ENCODE results near the gene DLD. TPM values are rescaled to one million over a fixed set of nuclear protein-coding genes. Genes with fewer than 3 reads are reported as not detected.
"Not testable (repeated sequence)": the region's sequence is repeated elsewhere in the genome, so short reads cannot be mapped to it uniquely, and the experiment has no call there.

Gene DLD
- total RNA-seq, 1 donor from 2014 or later = 186 TPM

DNA sequence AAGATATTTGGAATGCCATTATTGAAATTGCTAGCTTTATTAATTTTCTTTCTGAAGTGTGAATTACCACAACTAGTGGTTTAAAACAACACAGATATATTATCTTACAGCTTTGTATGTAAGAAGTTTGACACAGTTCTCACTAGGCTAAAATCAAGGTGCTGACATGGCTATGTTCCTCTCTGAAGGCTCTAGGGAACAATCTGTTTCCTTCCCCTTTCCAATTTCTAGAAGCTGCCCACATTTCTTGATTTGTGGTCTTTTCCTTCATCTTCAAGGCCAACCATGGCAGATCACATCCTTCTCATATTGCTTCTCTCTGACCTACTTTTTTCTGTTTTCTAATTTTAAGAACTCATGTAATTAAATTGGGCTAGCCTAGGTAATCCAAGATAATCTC is 44.7 kb upstream of the DLD start:
- Histone ChIP-seq H3K9ac (no peak overlapping the region), H3K4me2 (no peak overlapping the region), H4K20me1 (ENCODE audit: low read depth) (no peaks in the 10 kb centered on the region), H3K4me3 (no peak overlapping the region), H2AFZ (replicated peaks) (no peak overlapping the region), H3F3A (ENCODE audit: low read depth) (no peaks in the 10 kb centered on the region), H3K27me3 (no peaks in the 10 kb centered on the region), H3K27ac (no peak overlapping the region), H3K79me2 (ENCODE audit: low read depth) (no peaks in the 10 kb centered on the region), H3K9me3 (ENCODE audit: low read depth) (no peaks in the 10 kb centered on the region), H3K4me1 (no peaks in the 10 kb centered on the region), H3K36me3 (no peaks in the 10 kb centered on the region)
- Mint-ChIP-seq H3K4me3 (no peak overlapping the region), H3K4me1 (no peaks in the 10 kb centered on the region), H3K9me3 (peaks cover 10% of the 10 kb centered on the region), H3K27me3 (ENCODE audit: insufficient read depth, low read depth) (no peaks in the 10 kb centered on the region), H3K27ac (no peak overlapping the region), H3K36me3 (no peaks in the 10 kb centered on the region)
- DNase-seq (ENCODE audit: low spot score) = no peak
- TF ChIP-seq, protein P1, sequence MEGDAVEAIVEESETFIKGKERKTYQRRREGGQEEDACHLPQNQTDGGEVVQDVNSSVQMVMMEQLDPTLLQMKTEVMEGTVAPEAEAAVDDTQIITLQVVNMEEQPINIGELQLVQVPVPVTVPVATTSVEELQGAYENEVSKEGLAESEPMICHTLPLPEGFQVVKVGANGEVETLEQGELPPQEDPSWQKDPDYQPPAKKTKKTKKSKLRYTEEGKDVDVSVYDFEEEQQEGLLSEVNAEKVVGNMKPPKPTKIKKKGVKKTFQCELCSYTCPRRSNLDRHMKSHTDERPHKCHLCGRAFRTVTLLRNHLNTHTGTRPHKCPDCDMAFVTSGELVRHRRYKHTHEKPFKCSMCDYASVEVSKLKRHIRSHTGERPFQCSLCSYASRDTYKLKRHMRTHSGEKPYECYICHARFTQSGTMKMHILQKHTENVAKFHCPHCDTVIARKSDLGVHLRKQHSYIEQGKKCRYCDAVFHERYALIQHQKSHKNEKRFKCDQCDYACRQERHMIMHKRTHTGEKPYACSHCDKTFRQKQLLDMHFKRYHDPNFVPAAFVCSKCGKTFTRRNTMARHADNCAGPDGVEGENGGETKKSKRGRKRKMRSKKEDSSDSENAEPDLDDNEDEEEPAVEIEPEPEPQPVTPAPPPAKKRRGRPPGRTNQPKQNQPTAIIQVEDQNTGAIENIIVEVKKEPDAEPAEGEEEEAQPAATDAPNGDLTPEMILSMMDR (IDR thresholded peaks at IDR 0.05) = no peak
- TF ChIP-seq EZH2 (IDR thresholded peaks at IDR 0.05) (no peak), EZH2phosphoT487 (IDR thresholded peaks at IDR 0.05) (no peak)

GRCh38 chr7:107847168-107847835 is 43.7 kb upstream of the DLD start:
- no peaks in the 10 kb centered on the region for H3K79me2 ChIP-seq (ENCODE audit: low read depth)
- no peak for DNase-seq (ENCODE audit: low spot score)
- Mint-ChIP-seq H3K4me1 (no peaks in the 10 kb centered on the region), H3K4me3 (no peak overlapping the region), H3K9me3 (peaks cover 10% of the 10 kb centered on the region), H3K36me3 (no peaks in the 10 kb centered on the region), H3K27ac (no peak overlapping the region), H3K27me3 (ENCODE audit: insufficient read depth, low read depth) (no peaks in the 10 kb centered on the region)
- no peaks in the 10 kb centered on the region for H3K4me1 ChIP-seq
- H2AFZ ChIP-seq (replicated peaks) = no peak overlapping the region
- no peaks in the 10 kb centered on the region for H3K36me3 ChIP-seq
- H3K4me2 ChIP-seq = no peak overlapping the region
- no peak overlapping the region for H3K9ac ChIP-seq
- H3F3A ChIP-seq (ENCODE audit: low read depth) = no peaks in the 10 kb centered on the region
- H4K20me1 ChIP-seq (ENCODE audit: low read depth) = no peaks in the 10 kb centered on the region
- no peak overlapping the region for H3K27ac ChIP-seq
- H3K27me3 ChIP-seq = no peaks in the 10 kb centered on the region
- no peak overlapping the region for H3K4me3 ChIP-seq
- TF ChIP-seq EZH2 (IDR thresholded peaks at IDR 0.05) = no peak
- TF ChIP-seq, protein P1 (IDR thresholded peaks at IDR 0.05) = no peak
- TF ChIP-seq EZH2phosphoT487 (IDR thresholded peaks at IDR 0.05) = no peak
- H3K9me3 ChIP-seq (ENCODE audit: low read depth) = no peaks in the 10 kb centered on the region

GRCh38 chr7:107847836-107848175 is 43.2 kb upstream of the DLD start:
- H3K4me2 ChIP-seq; H3K27me3 Mint-ChIP-seq (ENCODE audit: insufficient read depth, low read depth); H3F3A ChIP-seq (ENCODE audit: low read depth); H3K27ac Mint-ChIP-seq; H3K36me3 ChIP-seq; H3K27ac ChIP-seq; H3K9me3 Mint-ChIP-seq; H3K27me3 ChIP-seq; H3K4me1 ChIP-seq; H3K4me3 ChIP-seq; H3K9ac ChIP-seq; H2AFZ ChIP-seq (replicated peaks); H3K4me3 Mint-ChIP-seq; H3K4me1 Mint-ChIP-seq; H3K36me3 Mint-ChIP-seq; H3K79me2 ChIP-seq (ENCODE audit: low read depth); H3K9me3 ChIP-seq (ENCODE audit: low read depth); DNase-seq (ENCODE audit: low spot score); H4K20me1 ChIP-seq (ENCODE audit: low read depth): not testable (repeated sequence)

DNA sequence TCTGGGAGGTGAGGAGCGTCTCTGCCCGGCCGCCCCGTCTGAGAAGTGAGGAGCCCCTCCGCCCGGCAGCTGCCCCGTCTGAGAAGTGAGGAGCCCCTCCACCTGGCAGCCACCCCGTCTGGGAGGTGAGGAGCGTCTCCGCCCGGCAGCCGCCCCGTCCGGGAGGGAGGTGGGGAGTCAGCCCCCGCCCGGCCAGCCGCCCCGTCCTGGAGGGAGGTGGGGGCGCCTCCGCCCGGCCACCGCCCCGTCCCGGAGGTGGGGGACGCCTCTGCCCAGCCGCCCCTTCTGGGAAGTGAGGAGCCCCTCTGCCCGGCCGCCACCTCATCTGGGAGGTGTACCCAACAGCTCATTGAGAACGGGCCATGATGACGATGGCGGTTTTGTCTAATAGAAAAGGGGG is 42.8 kb upstream of the DLD start:
- not testable (repeated sequence) for H3K27ac ChIP-seq; H3K4me2 ChIP-seq; H3K4me1 ChIP-seq; H3K4me3 ChIP-seq; H3K4me3 Mint-ChIP-seq; DNase-seq (ENCODE audit: low spot score); H3K9ac ChIP-seq; H3K79me2 ChIP-seq (ENCODE audit: low read depth); H3K36me3 Mint-ChIP-seq; H3K27ac Mint-ChIP-seq; H4K20me1 ChIP-seq (ENCODE audit: low read depth); H3K27me3 ChIP-seq; H3K36me3 ChIP-seq; H3K4me1 Mint-ChIP-seq; H3F3A ChIP-seq (ENCODE audit: low read depth); H3K9me3 Mint-ChIP-seq; H3K27me3 Mint-ChIP-seq (ENCODE audit: insufficient read depth, low read depth); H3K9me3 ChIP-seq (ENCODE audit: low read depth); H2AFZ ChIP-seq (replicated peaks)
